Measurements from ENCODE around the gene SUN5. TPM values are rescaled to one million over a fixed set of nuclear protein-coding genes. Genes with fewer than 3 reads are reported as not detected.

SUN5 gene
- total RNA-seq, 1 experiment from 2014 or later: not detected

GRCh38 chr20:32945710-32946221 lies 58.5 kb downstream of the SUN5 start:
- DNase-seq: no peak
- Histone ChIP-seq H3K4me1 (replicated peaks; ENCODE audit: insufficient read depth) (no peaks in the 10 kb centered on the region), H3K4me3 (no peak overlapping the region), H4K20me1 (ENCODE audit: insufficient read depth) (no peaks in the 10 kb centered on the region; the same call in 1 of the 2 replicates), H3K27ac (no peak overlapping the region), H3K9me3 (ENCODE audit: insufficient read depth, low read depth) (no peaks in the 10 kb centered on the region), H3F3A (ENCODE audit: insufficient read depth, low read depth) (no peaks in the 10 kb centered on the region), H3K4me2 (no peak overlapping the region), H3K36me3 (ENCODE audit: low read depth) (no peaks in the 10 kb centered on the region), H3K27me3 (ENCODE audit: insufficient read depth, low read depth) (peaks cover 45% of the 10 kb centered on the region), H2AFZ (no peak overlapping the region), H3K79me2 (ENCODE audit: low read depth) (no peaks in the 10 kb centered on the region), H3K9me2 (ENCODE audit: insufficient read depth) (no peaks in the 10 kb centered on the region)
- no TSS peak for BruUV-seq (replicated peaks)
- POLR2A ChIA-PET (ENCODE audit: unreplicated experiment): no interaction called here
- intact Hi-C loops (cut with micrococcal nuclease; ENCODE audit: unreplicated experiment): loop anchor here (5.0 kb wide), 1 partner anchor 273 kb away; the partner anchor contains the start of gene C20orf203
- TF ChIP-seq CTCF (conservative IDR thresholded peaks at IDR 0.05) (peak; percentile 64), EZH2 (IDR thresholded peaks at IDR 0.05; ENCODE audit: low read depth) (no peak)
- CTCF ChIA-PET: interaction anchor here (0.6 kb wide), 1 partner anchor 153 kb away, joined by 4 read pairs; no protein-coding TSS in a partner anchor

DNA sequence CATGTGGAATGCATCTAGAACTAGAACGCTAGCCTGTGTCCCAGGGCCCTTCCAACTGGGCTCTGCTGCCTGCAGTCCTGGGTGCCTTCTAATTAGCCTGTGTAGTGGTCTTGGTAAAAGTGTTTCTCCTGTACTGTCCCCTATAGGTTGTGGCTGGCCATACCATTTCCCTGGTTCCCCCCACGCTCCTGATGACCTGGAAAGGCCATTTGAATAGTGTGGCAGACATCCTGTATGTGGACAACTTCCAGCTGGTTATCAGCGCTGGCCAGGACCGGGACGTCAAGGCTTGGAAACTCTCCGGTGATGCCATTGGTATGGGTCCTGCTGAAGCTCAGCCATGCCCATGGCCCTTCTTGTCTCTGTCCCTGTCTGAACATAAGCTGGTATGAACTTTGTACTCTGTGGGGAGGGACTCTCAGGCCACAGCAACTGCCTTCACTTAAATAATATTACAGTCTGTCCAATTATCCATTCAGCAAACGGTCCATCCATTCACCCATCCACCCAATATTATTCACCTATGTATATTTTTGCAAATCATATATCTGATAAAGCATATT lies 60.7 kb downstream of the SUN5 start:
- Histone ChIP-seq H3K36me3 (ENCODE audit: low read depth) (no peaks in the 10 kb centered on the region), H3F3A (ENCODE audit: insufficient read depth, low read depth) (no peaks in the 10 kb centered on the region), H4K20me1 (ENCODE audit: insufficient read depth) (no peaks in the 10 kb centered on the region), H3K4me2 (no peak overlapping the region), H3K4me1 (replicated peaks; ENCODE audit: insufficient read depth) (no peaks in the 10 kb centered on the region), H3K4me3 (no peak overlapping the region), H3K27me3 (ENCODE audit: insufficient read depth, low read depth) (peaks cover 37% of the 10 kb centered on the region; the same call in 1 of the 2 replicates), H3K27ac (no peak overlapping the region), H3K79me2 (ENCODE audit: low read depth) (no peaks in the 10 kb centered on the region), H3K9me2 (ENCODE audit: insufficient read depth) (no peaks in the 10 kb centered on the region), H2AFZ (no peak overlapping the region), H3K9me3 (ENCODE audit: insufficient read depth, low read depth) (no peaks in the 10 kb centered on the region)
- no TSS peak for BruUV-seq (replicated peaks)
- ChIA-PET POLR2A (ENCODE audit: unreplicated experiment) (no interaction called here), CTCF (no interaction called here)
- TF ChIP-seq EZH2 (IDR thresholded peaks at IDR 0.05; ENCODE audit: low read depth) (no peak), CTCF (conservative IDR thresholded peaks at IDR 0.05) (no peak)
- intact Hi-C loops (cut with micrococcal nuclease; ENCODE audit: unreplicated experiment): no loop called here
- DNase-seq: no peak

DNA sequence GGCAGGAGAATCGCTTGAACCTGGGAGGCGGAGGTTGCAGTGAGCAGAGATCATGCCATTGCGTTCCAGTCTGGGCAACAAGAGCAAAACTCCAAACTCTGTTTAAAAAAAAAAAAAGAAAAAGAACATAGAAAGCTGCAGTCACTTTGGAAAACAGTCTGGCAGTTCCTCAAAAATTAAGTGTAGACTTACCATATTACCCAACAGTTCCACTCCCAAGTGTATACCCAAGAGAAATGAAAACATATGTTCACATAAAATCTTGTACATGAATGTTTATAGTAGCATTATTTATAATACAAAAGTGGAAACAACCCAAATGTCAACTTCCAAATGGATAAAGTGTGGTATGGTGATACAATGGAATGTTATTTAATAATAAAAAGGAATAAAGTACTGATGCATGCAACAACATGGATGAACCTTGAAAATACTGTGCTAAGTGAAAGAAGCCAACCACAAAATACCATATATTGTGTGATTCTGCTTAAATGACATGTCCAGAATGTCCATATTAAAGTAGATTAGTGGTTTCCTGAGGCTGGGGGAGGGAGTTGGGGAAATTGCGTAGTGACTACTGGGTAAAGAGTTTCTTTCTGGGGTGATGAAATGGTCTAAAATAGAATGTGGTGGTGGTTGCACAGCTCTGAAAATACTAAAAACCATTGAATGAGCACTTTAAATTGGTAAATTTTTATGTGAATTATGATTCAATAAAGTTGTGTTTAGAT lies 62.9 kb downstream of the SUN5 start:
- no TSS peak for BruUV-seq (replicated peaks)
- Histone ChIP-seq H3K4me1 (replicated peaks; ENCODE audit: insufficient read depth) (no peaks in the 10 kb centered on the region), H3K4me2 (no peak overlapping the region), H3F3A (ENCODE audit: insufficient read depth, low read depth) (no peaks in the 10 kb centered on the region), H3K9me3 (ENCODE audit: insufficient read depth, low read depth) (no peaks in the 10 kb centered on the region), H3K36me3 (ENCODE audit: low read depth) (no peaks in the 10 kb centered on the region), H3K27me3 (ENCODE audit: insufficient read depth, low read depth) (peaks cover 25% of the 10 kb centered on the region; the same call in 1 of the 2 replicates), H3K4me3 (no peak overlapping the region), H2AFZ (no peak overlapping the region), H3K27ac (no peak overlapping the region), H3K9me2 (ENCODE audit: insufficient read depth) (no peaks in the 10 kb centered on the region), H3K79me2 (ENCODE audit: low read depth) (no peaks in the 10 kb centered on the region), H4K20me1 (ENCODE audit: insufficient read depth) (no peaks in the 10 kb centered on the region)
- TF ChIP-seq CTCF (conservative IDR thresholded peaks at IDR 0.05): no peak
- TF ChIP-seq EZH2 (IDR thresholded peaks at IDR 0.05; ENCODE audit: low read depth): no peak
- ChIA-PET POLR2A (ENCODE audit: unreplicated experiment) (no interaction called here), CTCF (no interaction called here)
- intact Hi-C loops (cut with micrococcal nuclease; ENCODE audit: unreplicated experiment): no loop called here
- no peak for DNase-seq

All from PC-9 (cell line).